GM18519 (cell line): ENCODE data around the gene PSMC3.

Experiments
- ATAC-seq: cut with Tn5 transposase; IDR thresholded peaks from one replicate; pipeline ENCODE4 v1.9.1; 2021; ENCODE audit warnings: mild to moderate bottlenecking, moderate library complexity; ENCODE audit not compliant: unreplicated experiment, low FRiP score

The PSMC3 gene

DNA sequence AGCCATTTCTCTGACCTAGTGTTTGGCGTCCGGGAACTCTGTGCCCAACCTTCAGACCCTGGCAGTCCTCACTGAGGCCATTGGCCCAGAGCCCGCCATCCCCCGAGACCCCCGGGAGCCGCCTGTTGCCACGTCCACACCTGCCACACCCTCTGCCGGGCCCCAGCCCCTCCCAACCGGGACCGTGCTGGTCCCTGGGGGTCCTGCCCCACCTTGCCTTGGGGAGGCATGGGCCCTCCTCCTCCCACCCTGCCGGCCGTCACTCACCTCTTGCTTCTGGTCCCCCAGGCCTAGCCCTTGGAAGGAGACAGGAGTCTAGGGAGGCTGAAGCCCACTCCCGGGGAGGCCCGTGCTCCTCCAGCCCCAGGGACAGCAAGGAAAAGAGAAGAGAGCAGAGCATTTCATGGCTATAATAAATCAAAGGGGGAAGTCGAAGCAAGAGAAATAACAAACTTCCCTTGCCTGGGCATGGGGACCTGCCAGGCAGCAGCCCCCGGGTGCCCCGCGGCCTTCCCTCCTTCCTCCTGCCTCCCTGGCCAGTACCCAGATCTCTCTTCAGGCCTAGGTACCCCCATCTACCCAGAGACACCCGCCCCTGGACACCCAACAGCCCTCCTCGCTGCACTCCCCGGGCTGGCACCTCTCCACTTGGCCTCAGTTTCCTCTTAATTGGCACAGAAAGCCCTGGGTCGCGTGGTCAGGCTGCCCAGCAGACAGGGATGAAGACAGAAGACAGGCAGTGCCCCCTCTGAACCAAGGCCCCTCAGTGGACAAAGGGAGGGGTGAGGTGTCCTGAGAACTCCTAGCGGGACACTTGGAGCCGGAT lies 30.8 kb downstream of the PSMC3 start:
- no peak for ATAC-seq

DNA sequence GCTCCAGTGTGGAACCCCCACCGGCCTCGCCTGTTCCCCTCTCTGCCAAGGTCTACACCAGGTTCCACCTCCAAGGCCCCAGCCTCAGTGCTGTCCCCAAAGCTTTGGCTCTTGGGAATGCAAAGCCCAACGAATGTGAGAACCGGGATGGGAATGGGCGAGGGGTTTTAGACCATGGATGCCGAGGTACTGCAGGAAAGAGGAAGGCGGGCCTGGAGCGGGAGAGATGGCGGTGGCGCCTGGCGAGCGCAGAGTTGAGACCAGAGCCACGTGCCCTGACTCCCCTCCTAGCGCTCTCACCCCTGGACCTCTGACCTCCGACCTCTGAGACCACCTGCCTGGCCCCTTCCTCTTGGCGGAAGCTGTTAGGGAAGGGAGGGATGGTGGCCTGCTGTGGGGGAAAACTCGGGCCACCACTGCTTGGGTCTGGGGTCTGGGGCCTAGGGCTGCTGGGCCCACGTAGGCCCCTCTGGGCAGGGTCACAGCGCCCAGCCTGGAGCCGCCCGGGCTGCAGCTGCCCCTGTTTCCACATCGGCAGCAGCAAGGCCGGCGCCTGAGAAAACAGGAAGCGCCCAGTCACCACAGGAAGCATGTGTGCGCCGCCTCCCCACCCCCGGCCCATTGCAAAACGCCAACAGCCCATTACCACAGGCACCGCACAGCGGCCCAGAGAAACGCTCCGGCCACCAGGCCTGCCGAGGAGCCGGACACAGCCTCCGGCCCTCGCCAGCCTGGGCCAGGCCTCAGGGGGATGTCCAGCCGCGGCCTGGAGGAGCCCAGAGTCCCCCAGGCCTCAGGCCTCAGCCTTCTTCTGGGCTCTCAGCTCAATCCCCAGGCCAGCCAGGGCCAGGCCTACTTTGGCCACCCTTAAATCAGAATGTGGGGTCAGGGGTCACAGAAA lies 31.7 kb downstream of the PSMC3 start:
- ATAC-seq, result no peak

DNA sequence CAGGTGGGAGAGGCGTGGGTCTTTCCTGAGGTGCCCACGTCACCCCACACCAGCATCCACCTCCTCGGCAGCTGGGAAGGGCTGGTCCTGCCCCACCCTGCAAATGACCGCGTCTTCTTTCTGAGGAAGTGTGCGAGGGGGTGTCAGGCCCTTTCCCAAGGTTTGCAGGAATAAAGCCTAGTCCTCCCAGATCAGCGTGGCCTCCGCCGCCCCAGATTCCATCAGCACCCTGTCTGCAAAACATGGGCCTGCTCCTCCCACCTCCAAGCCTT lies 32.3 kb downstream of the PSMC3 start:
- ATAC-seq, result no peak

DNA sequence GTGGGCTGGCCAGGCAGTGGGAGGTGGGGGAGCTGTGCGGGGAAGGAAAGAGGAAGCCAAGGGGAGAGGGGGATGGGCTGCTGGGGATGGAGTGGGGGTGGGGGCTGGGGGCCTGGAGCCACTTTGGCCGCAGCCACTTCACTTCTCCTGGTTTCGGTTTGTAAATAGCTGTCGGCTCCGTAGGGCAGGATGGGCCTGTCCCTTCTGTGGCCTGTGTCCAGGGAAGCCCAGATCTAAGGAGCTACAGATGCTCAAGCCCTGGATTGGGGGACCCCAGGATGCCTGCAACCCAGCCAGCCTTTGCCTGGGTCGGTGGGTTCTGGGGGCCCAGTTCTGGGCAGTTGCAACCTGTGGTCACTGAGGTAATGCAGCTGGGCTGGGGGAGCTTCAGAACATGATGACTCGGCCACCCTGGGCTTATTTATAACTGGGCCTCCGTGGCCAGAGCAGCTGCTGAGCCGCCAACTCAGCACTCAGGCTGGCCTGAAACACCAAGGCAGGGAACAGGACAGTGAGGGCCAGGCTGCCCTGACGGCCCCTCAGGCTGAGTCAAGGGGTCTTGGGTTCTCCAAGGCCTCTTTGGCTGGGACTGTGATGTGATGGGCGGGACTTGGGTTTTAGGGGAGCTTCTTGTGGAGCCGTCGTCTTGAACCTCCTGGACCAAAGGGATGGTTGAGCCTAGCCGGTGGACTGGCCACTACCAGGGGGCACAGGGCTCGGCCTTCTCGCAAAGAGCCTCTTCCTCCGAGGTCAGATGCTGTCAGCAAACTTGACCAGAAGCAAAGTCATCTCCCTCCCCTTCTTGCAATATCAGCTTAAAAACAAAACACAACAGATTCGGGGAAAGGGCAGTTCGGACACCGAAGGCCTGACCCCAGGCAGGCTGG lies 32.8 kb downstream of the PSMC3 start:
- ATAC-seq, result no peak

DNA sequence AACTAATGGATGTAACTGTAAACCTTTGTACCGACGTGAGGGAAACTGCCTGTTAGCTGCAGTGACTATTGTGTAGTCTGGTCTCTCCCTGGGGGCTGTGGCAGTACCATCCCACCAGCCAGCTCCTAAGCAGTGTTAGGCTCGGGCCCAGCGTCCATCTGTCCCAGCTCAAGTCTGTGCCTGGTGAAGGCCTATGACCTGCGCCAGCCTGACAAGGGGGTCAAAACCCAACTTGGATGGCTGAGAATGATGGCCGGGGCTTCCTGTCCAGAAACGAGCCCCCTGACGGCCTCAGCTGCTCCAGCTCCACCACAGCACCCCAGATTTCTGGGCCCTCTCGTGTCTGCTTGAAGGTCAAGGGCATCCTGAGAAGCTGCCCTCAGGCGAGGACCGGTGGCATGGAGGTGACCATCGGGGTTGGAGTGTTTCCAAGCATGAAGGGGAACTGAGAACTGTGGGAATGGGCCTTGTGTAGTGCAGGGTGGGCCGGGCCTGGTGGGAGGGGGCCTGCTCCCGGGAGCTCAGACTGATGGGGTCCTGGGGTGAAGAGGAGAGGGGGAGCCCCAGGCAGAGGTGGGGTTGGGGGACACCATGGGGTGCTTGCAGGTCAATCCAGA lies 33.6 kb downstream of the PSMC3 start:
- no peak for ATAC-seq

DNA sequence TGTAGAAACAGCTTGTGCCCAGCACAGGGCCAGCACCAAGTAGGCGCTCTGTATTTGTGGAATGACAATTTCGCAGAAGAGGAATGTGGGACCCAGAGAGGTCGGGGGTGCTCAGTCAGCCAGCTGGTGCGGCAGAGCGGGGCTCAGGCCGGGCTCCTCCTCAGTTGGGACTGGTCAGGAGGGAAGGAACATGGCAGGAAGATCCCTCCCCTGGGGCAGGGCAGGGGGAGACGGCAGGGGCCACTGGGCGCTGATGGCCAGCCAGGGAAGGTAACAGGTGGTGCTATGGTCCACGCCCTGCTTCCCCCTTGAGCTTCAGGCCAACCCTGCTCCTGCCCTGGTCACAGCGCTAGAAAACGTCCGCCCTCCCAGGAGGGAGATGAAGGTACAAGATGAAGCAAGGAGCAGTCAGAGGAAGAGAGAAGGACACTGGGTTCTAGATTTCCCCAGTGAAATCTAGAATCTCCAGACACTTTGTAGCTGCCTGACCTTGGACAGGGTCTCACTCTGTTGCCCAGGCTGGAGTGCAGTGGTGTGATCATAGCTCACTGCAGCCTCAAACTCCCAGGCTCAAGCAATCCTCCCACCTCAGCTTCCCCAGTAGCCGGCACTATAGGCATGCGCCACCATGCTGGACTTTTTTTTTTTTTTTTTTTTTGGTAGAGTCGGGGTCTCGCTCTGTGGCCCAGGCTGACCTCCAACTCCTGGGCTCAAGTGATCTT lies 34.4 kb downstream of the PSMC3 start:
- ATAC-seq, result no peak

DNA sequence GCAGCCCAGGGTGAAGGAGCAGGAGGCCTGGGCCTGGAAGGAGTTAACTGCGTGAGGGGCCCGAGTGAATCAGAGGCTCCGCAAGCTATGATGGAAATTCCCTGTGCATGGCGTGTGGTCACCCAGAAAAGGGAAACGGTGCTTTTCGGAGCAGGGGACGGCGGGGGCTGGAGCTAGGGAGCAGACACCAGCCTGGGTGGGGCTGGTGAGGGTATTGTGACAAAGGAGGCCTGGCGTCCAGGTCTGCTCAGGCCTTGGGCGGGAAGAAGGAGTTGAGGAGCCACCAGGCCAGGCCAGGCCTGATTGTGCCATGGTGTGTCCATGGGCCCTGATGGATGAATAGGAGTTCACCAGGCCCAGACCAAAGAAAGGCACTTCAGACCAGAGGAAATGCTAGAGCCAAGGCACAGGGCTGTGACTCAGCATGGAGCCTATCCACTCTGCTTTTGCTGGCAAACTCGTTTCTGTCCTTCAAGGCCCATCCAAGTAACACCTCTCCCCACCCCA lies 35.1 kb downstream of the PSMC3 start:
- no peak for ATAC-seq

DNA sequence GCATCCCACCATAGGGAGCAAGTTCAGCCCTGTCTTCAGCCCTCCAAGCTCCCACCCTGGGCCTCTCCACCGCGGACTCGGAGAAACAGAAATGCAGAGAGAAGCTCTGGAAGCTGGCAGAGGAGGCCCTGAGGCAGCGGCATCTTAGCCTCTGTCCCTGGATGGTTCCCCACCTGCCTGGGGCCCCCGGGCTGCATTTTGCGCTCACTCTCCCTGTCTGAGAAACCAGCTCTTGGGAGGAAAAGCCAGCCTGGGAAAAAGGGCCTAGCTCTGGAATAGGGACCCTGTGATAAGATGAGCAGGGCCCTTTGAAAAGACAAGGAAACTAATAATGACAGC lies 35.8 kb downstream of the PSMC3 start:
- no peak for ATAC-seq

DNA sequence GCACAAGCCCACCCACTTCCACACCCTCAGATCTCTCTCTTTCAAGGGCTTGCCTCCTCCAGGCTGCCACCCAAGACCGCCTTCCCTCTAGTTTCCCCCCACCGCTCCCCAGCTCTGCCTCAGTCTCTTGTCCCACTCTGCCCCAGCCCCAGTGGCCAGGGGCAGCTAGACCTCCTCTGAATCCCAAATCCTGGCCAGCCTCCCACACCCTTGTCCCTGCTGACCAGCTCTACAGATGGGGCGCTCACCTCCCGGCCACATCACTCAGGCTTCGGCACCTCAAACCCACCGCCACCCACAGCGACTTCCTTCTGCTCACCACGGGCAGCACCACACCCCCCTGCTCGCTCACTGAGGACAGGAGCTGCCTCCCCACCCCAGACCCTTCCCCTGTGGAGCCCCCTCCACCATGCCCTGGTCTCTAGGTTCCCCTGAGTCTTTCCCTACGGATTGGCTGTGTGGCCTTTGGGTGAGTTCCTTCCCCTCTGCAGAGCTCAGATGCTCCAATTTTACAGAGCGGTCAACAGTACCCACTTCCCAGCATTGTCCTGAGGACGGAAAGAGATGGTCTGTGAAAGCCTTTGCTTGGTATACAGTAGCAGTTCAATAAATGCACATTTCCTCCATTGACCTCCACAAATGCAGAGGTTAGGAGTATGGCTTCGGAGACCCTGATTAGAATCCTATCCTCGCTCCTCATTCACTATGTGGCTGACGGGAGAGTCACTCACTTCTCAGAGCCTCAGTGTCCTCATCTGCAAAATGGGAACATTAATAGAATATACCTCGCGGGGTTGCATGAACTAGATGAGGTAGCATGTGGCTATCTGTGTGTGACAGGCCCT lies 36.4 kb downstream of the PSMC3 start:
- ATAC-seq, result no peak

DNA sequence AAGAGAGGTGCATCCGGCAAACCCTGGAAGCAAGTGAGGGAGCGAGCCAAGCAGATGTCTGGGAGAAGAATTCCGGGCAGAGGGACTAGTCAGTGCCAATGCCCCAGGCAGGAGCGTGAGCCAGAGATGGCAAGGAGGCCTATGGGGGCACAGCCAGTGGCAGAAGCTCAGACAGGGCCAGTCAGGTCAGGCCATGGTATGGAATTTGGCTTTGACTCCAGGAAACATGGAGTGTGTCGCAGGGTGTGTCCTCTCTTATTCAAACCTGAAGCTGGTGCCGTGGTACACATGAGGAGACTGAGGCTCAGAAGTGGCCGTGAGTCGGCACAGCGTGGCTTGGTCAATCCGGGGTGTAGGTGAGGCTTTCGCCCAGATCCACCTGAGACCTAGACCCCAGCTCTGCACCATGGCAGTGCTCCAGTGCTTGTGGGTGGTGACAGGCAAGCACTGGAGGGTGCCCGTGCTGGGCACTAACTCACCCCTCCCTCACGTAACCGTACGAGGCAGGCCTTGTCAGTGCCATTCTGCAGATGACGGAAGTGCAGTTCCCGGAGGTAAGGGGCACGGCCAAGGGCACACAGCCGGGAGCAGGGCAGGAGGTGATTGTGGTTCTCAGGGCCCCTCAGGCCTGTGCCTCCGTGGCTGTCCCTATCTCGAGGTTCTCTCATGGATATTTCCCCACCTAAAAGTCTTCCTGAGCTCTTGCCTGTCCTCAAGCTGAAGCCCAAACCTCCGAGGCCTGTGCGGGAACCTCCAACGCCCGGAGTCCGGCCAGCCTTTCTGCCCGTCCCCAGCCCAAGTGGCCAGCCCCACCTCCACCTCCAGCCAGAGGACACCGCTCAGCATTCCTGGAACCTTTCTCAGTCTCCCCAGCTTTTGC lies 37.3 kb downstream of the PSMC3 start:
- no peak for ATAC-seq

DNA sequence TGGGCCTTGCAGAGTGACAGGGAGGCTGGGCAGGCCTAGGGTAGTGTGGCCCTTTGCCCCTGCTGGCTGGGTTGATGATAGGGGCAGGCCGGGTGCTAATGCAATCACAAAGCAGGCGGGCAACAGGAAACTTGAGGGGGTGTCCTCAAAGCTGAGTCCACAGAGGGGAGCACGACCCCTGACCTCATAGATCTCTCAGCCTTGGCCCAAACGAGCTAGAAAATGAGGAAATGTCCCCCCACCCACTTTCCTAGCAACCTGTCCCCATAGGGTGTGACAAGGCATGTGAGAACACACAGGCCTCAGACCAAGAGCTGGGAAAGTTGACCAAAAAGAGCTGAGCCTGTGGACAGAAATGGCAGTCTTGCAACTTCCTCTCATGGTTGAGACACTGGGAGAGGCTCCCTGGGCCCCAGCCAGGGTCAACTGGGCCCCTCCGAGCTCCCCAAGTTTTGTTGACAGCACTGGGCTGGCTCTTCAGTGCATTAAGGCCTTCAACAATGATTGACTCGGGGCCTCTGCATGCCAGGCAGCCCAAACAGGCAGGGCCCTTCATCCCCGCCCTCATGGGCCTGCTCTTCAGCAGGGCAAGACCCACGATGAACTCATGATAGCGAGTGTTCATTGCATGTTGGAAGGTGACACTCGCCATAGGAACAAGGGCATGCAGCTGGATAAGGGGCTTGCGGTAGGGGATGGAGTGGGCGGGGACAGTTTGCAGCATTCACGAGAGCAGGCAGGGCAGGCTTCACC lies 38.1 kb downstream of the PSMC3 start:
- ATAC-seq, result no peak

DNA sequence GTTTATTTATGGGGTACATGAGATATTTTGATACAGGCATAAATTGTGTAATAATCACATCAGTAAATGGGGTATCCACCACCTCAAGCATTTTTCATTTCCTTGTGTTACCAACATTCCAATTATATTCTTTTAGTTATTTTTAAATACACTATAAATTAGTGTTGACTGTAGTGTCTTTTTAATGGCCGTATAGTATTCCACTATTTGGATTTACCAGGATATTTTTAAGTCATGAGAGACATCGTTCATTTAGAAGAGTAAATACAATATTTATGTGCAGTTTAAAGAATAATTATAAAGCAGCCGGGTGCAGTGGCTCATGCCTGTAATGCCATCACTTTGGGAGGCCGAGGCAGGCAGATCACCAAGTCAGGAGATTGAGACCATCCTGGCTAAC lies 41.7 kb downstream of the PSMC3 start:
- ATAC-seq, result no peak

DNA sequence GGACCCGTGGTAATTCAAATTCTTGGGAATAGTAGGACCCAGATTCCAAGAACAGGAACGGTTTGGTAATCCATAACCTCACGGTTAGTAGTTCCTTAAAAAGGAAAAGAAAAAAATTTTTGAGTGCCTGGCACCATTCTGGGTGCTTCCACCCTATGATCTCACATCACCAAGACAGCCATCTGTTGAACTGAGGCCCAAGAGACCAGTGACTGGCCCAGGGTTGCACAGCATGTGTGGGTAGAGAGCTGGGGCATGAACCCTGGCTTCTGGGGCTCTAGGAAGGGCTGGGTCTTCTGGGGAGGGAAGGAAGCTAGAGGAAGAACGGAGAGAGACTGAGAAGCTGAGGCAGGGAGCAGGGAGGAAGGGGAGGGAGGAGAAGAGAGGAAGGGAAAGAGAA lies 43.2 kb downstream of the PSMC3 start:
- ATAC-seq, result no peak

DNA sequence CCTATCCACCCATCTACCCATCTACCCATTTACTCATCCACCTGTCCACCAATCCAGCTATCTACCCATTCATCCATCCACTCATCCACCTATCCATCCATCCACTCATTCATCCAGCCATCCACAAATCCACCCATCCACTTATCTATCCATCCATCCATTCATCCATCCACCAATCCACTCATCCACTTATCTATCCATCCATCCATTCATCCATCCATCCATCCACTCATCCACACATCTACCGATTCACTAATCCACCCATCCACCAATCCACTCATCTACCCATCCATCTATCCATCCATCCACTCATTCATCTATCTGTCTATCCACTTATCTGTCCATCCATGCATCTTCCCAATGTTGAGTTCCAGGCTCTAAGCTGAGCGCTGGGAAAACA lies 46.2 kb downstream of the PSMC3 start:
- no peak for ATAC-seq

DNA sequence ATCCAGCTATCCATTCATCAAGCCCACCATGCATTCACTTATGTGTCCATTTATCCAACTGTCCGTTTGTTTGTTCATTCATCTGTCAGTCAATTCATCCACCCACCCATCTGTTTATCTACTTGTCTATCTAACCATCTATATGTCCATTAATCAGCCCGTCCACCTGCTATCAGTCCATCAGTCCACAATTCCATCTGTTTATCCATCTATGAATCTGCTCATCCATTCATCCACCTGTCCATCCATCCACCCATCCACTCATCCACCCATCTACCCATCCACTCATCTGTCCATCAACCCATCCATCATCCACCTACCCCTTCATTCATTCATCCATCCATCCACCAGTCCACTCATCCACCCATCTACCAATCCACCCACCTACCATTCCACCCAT lies 46.9 kb downstream of the PSMC3 start:
- no peak for ATAC-seq

DNA sequence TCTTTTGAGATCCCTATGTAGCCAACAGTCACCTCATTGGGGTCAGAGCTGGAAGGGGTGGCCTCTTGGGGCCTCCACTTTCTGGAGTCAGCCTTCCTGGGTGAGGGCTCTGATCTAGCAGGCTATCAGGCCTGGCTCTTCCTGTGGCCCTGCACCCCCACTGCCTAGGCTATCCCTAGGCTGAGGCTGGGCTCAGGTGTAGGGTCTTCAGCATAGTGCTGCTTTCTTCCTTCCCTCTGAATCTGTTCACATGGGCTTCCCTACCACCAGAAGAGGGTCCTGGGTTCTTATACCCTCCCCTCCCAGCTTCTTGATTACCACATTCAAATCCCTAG lies 47.4 kb downstream of the PSMC3 start:
- peak; percentile 6 for ATAC-seq

DNA sequence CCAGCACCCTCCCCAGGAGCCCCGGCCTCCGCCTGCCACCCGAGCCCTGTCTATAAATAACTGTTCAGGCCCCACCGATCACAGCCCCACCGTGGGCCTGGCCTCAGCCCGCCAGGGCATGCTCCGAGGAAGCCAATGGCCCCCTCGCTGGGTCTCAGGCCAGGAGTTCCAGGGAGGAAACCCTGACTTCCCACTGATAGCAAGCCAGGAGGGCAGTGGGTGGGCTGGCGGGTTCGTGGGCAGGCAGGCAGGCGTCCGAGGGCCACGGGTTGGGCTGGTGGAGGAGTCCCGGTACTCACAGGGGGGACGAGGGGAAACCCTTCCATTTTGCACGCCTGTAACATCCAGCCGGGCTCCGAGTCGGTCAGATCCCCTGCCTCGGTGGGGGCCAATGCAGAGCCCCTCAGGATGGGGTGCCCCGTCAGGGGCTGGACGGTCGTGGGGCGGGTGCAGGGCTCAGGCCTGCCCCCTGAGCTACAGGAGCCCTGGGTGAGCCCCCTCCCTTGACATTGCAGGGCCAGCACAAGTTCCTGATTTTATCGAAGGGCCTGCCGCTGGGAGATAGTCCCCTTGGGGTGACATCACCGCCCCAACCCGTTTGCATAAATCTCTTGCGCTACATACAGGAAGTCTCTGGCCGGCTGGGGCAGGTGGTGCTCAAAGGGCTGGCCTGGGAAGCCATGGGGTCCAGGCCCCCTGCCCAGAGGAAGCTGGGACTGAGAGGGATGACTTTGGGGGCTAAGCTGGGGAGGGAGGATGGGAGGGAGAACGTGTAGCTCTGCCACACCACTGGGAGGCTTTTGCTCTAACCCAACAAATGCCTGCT lies 48.0 kb downstream of the PSMC3 start, which contains the start of gene SPI1:
Gene SPI1, minus strand, starts transcription at position 538 of the 826 bp plus-strand sequence. Its CDS starts 194 bp downstream, at position 344.
- peak; percentile 66 for ATAC-seq
